ENCODE data around the gene GKAP1.

GRCh38 chr9:83721509-83721908 is 96.1 kb downstream of the GKAP1 start:
- no peak for TF ChIP-seq RARA (CRISPR knock-in tag; IDR thresholded peaks at IDR 0.05)
- TF ChIP-seq HOXA3 (CRISPR knock-in tag; IDR thresholded peaks at IDR 0.05) = no peak
- no peak for TF ChIP-seq MAX (IDR thresholded peaks at IDR 0.05)
- TF ChIP-seq POLR2A (IDR thresholded peaks at IDR 0.05; ENCODE audit: insufficient read depth in 1 of 2, low read depth in 2 of 2, low read length in 2 of 2) = no peak
- TF ChIP-seq CEBPB (IDR thresholded peaks at IDR 0.05; ENCODE audit: borderline replicate concordance, low read depth, low read length) = no peak
- no peak for TF ChIP-seq SIN3A (IDR thresholded peaks at IDR 0.05; ENCODE audit: borderline replicate concordance, low read depth, low read length)
- TF ChIP-seq EZH2 (conservative IDR thresholded peaks at IDR 0.05; ENCODE audit: low read depth, low read length) = no peak
- TF ChIP-seq ZFY (CRISPR knock-in tag; IDR thresholded peaks at IDR 0.05) = no peak
- TF ChIP-seq, protein P1, sequence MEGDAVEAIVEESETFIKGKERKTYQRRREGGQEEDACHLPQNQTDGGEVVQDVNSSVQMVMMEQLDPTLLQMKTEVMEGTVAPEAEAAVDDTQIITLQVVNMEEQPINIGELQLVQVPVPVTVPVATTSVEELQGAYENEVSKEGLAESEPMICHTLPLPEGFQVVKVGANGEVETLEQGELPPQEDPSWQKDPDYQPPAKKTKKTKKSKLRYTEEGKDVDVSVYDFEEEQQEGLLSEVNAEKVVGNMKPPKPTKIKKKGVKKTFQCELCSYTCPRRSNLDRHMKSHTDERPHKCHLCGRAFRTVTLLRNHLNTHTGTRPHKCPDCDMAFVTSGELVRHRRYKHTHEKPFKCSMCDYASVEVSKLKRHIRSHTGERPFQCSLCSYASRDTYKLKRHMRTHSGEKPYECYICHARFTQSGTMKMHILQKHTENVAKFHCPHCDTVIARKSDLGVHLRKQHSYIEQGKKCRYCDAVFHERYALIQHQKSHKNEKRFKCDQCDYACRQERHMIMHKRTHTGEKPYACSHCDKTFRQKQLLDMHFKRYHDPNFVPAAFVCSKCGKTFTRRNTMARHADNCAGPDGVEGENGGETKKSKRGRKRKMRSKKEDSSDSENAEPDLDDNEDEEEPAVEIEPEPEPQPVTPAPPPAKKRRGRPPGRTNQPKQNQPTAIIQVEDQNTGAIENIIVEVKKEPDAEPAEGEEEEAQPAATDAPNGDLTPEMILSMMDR (CRISPR knock-in tag; IDR thresholded peaks at IDR 0.05) = no peak
- TF ChIP-seq ZNF24 (IDR thresholded peaks at IDR 0.05) = no peak
- no peak for TF ChIP-seq HNRNPL (IDR thresholded peaks at IDR 0.05; ENCODE audit: low read depth, low read length)
- TF ChIP-seq, protein P2, sequence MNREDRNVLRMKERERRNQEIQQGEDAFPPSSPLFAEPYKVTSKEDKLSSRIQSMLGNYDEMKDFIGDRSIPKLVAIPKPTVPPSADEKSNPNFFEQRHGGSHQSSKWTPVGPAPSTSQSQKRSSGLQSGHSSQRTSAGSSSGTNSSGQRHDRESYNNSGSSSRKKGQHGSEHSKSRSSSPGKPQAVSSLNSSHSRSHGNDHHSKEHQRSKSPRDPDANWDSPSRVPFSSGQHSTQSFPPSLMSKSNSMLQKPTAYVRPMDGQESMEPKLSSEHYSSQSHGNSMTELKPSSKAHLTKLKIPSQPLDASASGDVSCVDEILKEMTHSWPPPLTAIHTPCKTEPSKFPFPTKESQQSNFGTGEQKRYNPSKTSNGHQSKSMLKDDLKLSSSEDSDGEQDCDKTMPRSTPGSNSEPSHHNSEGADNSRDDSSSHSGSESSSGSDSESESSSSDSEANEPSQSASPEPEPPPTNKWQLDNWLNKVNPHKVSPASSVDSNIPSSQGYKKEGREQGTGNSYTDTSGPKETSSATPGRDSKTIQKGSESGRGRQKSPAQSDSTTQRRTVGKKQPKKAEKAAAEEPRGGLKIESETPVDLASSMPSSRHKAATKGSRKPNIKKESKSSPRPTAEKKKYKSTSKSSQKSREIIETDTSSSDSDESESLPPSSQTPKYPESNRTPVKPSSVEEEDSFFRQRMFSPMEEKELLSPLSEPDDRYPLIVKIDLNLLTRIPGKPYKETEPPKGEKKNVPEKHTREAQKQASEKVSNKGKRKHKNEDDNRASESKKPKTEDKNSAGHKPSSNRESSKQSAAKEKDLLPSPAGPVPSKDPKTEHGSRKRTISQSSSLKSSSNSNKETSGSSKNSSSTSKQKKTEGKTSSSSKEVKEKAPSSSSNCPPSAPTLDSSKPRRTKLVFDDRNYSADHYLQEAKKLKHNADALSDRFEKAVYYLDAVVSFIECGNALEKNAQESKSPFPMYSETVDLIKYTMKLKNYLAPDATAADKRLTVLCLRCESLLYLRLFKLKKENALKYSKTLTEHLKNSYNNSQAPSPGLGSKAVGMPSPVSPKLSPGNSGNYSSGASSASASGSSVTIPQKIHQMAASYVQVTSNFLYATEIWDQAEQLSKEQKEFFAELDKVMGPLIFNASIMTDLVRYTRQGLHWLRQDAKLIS (CRISPR knock-in tag; IDR thresholded peaks at IDR 0.05) = no peak
- TF ChIP-seq PCBP1 (IDR thresholded peaks at IDR 0.05; ENCODE audit: borderline replicate concordance, low read depth, low read length) = no peak
- no peak for TF ChIP-seq ZNF124 (CRISPR knock-in tag; IDR thresholded peaks at IDR 0.05)

Measured in HepG2 (cell line).